HG03159 (cell line): ENCODE measurements around the gene CDK5RAP1.
"Not testable (repeated sequence)": the region's sequence is repeated elsewhere in the genome, so short reads cannot be mapped to it uniquely, and the experiment has no call there.

Experiments used
- ATAC-seq: cut with Tn5 transposase; IDR thresholded peaks from one replicate; pipeline ENCODE4 v1.9.1; 2021; ENCODE audit warnings: mild to moderate bottlenecking, moderate library complexity; ENCODE audit not compliant: unreplicated experiment

CDK5RAP1 gene, protein sequence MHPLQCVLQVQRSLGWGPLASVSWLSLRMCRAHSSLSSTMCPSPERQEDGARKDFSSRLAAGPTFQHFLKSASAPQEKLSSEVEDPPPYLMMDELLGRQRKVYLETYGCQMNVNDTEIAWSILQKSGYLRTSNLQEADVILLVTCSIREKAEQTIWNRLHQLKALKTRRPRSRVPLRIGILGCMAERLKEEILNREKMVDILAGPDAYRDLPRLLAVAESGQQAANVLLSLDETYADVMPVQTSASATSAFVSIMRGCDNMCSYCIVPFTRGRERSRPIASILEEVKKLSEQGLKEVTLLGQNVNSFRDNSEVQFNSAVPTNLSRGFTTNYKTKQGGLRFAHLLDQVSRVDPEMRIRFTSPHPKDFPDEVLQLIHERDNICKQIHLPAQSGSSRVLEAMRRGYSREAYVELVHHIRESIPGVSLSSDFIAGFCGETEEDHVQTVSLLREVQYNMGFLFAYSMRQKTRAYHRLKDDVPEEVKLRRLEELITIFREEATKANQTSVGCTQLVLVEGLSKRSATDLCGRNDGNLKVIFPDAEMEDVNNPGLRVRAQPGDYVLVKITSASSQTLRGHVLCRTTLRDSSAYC

DNA sequence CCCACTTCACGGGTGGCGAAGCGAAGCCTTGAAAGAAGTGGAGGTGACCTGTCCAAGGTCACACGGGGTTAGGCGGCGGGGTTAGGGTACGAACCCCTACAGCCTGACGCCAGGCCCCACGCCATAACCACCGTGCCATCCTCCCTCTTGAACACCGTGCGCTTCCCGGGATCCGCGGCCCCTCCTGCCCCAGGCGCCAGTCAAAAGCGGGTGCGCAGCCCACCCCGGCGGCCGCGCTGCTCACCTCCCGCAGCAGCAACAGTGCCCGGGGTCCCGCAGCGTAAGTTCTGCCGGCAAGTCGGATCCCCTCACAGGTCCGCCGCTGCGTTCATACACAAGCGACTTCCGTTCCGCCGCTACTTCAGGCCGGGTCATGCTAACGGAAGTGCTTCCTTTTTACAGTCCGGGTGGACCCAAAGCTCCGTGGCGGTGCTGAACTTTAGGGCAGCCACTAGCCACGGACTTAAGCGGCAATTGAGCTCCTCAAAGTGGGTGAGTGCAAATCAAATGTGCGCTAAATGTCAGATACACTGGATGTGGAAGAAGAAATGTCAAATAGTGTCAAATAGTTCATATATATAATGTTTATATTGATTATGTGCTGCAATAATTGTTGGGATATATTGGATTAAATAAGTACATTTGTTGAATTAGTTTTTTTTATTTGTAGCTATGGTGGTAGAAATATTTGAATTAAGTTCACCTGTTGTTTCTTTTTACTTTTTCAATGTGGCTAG, at the start of gene CDK5RAP1:
TSS of gene CDK5RAP1 (minus strand) at position 336 of the 737 bp plus-strand sequence. CDS start 4,455 bp downstream, outside the sequence.
- ATAC-seq = peak; percentile 86

DNA sequence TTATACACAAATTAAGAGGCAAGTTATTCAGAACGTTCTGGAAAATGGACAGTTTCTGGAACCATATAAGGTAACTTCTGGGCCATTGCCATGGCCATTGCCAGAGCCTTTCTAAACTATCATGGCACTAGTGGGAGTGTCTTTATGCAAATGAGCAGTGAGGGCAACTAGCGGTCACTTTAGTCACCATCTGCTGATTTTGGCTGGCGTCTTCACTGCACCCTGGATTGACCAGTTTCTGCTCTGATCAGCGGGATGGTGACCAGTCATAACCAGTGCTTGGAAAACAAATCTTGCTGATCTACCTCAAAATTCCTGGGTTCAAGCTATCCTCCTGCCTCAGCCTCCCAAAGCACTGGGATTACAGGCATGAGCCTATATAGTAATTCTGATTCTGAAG, 49.5 kb upstream of the CDK5RAP1 start:
- no peak for ATAC-seq

DNA sequence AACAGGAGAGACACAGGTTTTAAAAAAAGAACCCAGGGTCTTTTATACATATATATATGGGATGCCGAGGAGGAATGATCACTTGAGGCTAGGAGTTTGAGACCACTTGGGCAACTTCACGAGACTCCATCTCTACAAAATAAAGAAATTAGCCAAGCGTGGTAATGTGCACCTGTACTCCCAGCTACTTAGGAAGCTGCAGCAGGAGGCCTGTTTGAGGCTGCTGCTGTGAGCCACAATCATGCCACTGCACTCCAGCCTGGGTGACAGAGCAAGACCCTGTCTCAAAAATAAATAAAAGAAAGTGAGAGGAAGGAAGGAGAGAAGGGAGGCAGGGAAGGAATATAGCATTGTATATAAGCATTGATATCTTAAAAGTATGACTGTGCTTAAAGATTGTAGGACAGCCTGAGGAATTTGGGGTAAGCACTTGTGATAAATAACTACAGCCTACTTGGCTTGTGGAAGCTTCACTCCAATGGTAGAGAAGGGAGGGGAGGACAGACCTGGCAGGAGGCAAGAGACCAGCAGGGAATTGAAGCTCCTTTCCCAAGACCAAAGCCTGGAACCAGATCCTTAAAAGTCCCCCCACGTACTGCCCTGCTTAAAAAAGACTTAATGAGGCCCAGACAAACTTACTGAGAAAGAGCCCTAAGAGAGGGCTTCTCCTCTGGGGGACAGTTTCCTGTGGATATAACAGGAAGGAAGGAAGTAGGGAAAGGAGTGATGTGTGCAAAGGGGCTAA, 44.7 kb upstream of the CDK5RAP1 start:
- no peak for ATAC-seq

DNA sequence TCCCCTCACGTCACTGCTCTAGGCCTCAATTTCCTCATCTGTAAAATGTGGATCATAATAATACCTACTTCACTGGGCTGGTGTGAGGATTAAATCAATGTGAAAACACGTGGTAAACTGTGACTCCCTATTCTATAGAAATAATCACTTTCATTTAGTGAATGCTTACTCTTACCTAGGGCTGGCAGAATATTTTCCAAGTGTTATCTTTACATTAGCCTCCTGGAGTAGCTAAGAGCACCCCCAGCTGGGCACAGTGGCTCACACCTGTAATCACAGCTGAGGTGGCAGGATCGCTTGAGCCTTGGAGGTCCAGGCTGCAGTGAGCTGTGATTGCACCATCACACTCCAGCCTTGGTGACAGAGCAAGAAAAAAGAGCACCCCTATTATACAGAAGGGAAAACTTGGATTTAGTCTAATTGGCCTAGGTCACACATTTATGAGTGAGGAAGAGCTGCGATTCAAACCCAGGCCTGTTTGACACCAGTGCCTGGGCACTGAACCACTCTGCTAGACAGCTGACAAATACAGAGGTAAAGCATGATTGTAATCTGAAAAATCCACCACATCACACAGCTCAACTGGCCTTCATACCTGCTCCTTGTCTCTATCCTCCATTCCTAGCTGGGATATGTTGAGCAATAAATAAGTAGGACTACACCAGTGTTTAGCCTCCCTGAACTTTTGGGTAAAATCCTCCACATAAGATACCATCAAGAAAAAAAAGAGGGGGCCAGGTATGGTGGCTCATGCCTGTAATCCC, 43.7 kb upstream of the CDK5RAP1 start:
- no peak for ATAC-seq

DNA sequence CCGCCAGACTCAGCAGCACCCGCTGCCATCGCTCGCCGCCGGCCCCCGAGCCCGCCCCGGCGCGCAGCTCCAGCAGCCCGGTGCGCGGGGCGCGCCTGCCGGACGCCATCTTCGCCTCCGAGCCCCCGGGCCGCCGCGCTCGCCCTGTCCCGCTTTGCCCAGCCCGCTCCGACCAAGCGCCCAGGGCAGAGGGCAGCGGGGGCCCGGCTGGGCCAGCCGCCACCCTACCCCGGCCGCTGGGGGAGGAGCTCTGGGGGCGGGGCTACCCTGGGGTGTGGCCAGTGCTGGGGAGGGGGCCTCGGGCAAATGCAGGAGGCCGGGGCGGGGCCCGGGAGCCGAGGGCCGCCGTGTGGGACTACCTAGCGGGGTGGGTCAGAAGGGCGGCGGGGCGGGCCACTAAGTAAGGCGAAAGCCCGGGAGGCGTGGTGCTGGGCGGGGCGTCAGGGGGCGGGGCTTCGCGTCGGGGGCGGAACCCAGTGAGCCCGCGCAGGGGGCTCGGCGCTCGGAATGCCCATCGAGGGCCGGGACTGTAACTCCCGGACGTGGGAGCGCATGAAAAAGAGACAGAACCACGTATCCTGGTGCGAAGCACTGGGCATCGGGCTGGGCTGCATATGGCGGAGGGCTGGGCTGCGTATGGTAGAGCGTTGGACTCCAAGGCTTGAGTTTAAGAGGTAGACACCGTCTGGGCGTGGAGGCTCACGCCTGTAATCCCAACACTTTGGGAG, 42.4 kb upstream of the CDK5RAP1 start, which contains the start of gene SNTA1:
TSS of gene SNTA1 (minus strand) at position 252 of the 728 bp plus-strand sequence. CDS start at position 109, 143 bp downstream.
- peak; percentile 64 for ATAC-seq

DNA sequence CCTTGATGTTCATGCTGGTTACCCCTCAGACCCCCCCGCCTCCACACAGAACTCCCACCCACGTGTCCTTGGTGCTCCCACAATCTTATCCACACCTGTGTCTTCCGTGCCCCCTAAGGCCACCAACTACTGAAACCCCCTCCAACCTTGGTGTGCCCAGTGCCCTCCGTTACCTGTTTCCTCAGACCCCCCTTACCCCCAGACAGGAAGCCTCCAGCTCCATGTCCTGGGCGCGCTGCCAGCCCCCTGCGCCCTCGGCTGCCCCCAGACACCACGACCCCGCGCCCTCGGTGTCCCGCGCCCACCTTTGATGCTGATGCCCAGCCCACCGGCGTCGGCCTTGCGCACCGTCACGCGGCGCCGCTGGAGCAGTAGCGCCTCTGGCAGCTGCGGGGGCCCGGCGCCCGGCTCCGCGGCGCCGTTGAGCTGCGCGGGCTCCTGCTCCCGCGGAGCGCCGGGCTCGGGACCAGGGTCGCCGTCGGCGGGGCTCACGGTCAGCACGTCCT, 41.7 kb upstream of the CDK5RAP1 start:
- ATAC-seq = peak; percentile 11

DNA sequence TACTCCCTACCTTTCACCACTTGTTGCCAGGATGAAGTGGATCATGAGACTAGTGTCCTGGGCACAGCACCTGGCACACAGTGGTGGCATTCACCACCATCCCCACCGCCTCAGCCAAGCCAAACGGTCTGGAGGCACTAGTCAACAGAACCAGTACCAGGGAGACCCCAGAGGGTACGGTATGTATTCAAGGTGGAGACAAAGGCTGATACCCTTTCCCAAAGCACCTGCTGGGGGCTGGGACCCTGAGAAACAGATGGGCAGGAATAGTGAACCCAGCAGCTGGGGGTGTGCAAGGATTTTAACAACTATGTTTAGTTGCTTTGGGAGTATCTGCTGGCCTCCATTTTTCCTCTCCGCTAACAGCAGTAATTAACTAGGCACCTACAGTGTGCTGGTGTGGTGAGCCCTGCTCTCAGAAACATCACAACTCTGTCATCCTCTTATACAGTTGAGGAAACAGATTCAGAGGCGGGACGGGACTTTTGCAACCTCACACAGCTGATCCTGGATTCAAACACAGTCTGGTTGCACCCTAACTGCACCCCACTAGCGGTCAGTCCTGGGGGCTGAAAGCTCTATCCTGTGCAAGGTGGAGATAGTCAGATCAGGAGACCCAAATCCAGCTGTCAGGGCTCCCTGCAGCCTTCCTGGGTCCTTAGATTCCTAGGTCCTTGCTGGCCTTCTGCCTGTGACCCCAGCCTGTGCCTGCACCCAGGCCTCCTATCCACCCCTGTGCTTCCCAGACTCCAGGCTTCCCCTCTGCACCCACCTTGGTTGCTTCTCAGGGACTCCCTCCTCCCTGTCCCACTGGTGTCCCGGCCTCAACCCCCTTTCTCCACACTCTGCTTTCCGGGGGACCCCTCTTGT, 41.1 kb upstream of the CDK5RAP1 start:
- no peak for ATAC-seq

DNA sequence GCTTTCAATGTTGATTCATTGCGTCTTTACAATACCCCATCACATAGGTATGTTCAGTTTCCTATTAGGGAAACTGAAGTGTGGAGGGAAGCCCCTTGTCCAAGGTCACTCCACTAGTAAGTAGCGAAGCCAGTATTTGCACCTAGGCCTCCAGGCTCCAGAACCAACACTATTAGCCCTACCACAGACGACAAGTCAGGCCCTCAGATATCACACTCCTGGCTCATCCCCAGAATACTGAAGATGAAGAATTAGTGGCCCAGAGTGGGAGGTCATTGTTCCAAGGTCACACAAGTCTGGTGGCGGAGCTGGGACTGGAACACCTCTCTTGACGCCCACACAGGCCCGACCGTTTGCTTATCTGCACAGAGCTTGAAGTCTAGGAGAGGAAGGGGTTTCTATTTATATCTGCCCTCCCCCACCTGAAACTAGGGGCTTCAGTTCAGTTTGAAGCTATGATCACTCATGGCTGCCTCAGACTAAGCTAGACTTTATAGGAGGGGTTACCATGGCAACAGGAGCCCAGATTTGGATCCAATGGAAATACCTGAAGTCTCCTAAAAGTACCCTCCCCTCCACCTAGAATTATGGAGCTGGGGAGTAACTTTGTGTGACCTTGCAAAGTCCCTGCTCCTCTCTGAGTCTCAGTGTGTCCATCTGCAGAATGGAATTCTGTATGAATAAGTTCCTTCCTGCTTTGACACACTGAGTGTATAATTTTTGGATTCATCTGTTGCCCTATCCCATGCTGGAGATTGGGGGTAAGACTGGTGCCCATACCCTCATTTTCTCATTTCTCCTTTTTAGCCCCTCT, 40.0 kb upstream of the CDK5RAP1 start:
- no peak for ATAC-seq

DNA sequence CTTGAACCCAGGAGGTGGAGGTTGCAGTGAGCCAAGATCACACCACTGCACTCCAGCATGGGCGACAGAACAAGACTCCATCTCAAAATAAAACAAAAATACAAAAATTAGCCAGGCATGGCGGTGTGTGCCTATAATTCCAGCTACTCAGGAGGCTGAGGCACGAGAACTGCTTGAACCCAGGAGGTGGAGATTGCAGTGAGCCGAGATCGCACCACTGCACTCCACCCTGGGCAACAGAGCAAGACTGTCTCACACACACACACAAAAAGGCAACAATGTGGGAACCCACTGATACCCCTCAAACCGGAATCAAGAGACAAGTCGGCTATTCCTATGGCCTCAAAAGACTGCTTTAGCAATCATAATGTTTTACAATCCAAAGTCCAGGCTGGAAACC, 39.2 kb upstream of the CDK5RAP1 start:
- not testable (repeated sequence) for ATAC-seq

DNA sequence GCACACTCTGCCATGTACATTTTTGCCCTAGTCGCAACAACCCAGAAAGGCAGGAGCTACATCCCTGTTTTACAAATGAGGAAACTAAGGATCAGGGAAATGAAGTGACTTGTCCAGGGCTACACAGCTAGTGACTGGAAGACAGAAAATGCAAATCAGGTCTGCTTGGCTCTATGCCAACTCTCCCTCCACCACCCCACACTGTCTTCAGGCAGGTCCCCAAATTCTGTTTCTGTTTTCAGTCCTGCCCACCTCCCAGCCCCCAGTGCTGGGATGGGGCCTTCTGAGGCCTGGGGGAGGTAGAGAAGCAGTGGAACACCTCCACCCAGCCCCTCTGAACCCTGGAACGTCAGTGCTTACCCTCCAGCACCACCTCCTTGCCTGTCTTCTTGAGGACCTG, 37.2 kb upstream of the CDK5RAP1 start:
- ATAC-seq = no peak

DNA sequence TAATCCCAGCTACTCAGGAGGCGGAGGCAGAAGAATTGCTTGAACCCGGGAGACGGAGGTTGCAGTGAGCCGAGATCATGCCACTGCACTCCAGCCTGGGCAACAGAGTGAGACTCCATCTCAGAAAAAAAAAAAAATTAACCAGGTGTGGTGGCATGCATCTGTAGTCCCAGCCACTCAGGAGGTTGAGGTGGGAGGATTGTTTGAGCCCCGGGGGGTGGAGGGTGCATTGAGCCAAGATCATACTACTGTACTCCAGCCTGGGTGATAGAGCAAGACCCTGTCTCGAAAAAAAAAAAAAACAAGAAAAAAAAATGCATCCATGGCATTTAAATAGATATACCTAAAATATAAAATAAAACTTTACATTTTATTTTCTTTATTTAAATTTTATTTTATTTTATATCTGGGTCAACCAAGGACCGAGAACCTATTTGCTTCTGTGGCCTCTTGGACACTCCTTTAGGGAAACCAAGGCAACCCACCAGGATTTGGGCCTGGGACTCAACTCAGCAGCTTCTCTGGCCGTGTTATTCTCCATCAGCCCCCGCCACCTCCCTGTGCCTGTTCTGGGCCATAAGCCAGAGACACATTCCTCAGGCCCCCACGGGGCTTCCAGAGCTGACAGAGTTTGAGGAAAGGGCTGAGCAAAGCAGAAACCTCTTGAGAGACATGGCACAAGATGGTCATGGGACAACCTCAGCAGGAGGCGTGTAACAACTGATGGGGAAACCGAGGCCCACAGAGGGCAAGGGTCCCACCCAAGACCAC, 36.0 kb upstream of the CDK5RAP1 start:
- no peak for ATAC-seq

DNA sequence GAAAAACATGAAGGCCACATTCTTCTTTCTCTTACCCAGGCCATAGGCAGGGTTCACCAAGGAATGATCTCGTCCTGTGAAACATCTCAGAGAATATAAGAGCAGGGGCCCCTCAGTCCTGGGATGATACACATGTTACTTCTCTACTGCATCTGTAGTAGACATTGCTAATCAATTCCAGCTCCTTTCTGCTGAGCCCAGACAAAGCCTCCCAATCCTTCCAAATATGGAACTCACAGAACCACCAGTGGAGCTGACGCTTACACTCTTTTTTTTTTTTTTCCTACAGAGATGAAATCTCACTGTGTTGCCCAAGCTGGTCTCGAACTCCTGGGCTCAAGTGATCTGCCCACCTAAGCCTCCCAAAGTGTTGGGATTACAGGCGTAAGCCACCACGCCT, 33.1 kb upstream of the CDK5RAP1 start:
- ATAC-seq = no peak

DNA sequence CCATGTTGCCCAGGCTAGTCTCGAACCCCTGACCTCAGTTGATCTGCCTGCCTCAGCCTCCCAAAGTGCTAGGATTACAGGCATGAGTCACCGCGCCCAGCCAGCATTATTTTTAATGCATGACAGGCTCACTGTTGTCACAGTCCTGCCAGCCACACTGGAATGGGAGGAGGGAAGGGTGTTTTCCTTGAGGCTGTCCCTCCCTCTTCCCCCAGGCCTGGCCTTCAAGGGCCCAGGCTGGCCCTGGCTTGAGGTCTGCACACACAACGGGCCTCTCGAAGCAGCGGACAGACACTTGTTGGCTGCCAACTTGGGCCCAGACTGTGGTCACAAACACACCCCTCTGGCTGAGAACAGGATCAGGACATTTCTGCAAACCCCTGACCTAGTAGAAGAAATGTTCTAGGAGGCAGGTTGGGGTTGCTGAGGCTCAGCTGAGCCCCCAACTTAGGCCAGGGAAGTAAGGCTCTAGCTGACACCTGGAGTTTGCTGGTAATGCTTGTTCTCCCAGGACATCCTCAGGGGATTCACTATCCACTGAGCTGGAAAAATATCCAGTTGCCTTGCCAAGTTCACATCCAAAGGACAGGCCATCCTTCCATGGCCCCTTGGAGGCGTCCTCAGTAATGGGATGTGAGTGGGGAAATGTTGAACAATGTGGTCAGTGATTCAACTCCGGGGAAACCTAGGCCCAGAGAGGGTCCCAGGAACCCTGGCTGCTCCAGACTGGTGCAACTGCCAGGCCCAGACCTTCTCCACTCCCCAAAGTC, 32.3 kb upstream of the CDK5RAP1 start:
- no peak for ATAC-seq

DNA sequence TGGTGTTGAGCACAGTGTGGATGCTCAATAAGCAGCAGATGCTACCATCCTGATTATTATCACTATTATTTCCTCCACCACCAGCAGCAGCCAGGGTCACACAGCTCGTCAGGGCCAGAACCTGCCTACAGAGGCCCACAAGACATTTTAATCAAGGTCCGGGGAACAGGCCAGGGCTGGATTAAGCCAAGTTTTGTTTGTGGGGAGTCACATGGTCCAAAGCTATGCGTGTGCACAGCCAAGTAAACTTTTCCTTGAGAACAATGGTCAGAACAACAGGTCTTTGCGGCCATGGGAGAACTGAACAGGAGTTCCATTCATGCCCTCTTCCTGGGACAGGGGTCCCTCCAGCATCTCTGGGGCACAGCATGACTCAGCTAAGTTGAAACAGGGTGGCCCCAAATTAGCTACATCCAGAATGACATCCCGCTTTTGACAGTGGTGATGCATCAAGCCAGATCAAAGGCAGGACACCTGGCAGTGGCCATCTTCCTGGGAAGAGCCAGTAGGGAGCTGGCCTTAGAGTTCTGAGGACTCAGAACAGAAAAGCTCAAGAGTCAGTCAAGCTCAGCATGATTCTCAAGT, 30.6 kb upstream of the CDK5RAP1 start:
- no peak for ATAC-seq

DNA sequence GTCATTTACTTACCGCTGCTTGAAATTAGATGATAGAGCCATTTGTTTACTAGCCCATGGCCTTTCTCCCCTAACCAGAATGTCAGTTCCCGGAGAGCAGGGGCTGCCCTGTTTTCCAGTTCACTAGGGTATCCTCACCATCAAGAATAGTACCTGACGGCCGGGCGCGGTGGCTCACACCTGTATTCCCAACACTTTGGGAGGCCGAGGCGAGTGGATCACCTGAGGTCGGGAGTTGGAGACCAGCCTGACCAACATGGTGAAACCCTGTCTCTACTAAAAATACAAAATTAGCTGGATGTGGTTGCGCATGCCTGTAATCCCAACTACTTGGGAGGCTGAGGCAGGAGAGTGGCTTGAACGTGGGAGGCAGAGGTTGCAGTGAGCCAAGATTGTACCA, 22.6 kb upstream of the CDK5RAP1 start:
- not testable (repeated sequence) for ATAC-seq
